Neural cell (in vitro differentiated cells): ENCODE measurements around the gene PCDHA1. TPM values are rescaled to one million over a fixed set of nuclear protein-coding genes. Genes with fewer than 3 reads are reported as not detected.

ENCODE experiments used
- H2AFZ ChIP-seq: fragments of 200-600, 300-800 bp; sonication (generic), shearing (Covaris generic); 2 replicates; pipeline ENCODE4 v1.6.0; 2014; ENCODE audit warnings: low read depth, mild to moderate bottlenecking, antibody characterized with exemption, low read length, moderate library complexity
- H3F3A ChIP-seq: fragments of 200-600 bp; shearing (Covaris generic); 2 replicates; pipeline ENCODE4 v1.6.1; 2016; ENCODE audit warnings: mild to moderate bottlenecking, moderate library complexity, mixed read lengths, antibody characterized with exemption, low read length; ENCODE audit not compliant: insufficient read depth, poor library complexity, severe bottlenecking
- H3K27ac ChIP-seq: fragments of 200-600, 300-800 bp; sonication (generic), shearing (Covaris generic); 2 replicates; pipeline ENCODE4 v1.5.1; 2014; ENCODE audit warnings: mild to moderate bottlenecking, low read length, moderate library complexity
- H3K27me3 ChIP-seq: fragments of 300-800, 200-600 bp; sonication (generic), shearing (Covaris generic); 2 replicates; pipeline ENCODE4 v1.6.0; 2014; ENCODE audit warnings: mild to moderate bottlenecking, low read depth, low read length, moderate library complexity; ENCODE audit not compliant: insufficient read depth
- H3K36me3 ChIP-seq: fragments of 300-800, 200-600 bp; sonication (generic), shearing (Covaris generic); 2 replicates; pipeline ENCODE4 v1.5.1; 2014; ENCODE audit warnings: mild to moderate bottlenecking, antibody characterized with exemption, low read length, moderate library complexity; ENCODE audit not compliant: insufficient read depth
- H3K4me2 ChIP-seq: fragments of 300-800, 200-600 bp; sonication (generic), shearing (Covaris generic); 2 replicates; pipeline ENCODE4 v1.6.0; 2014; ENCODE audit warnings: mild to moderate bottlenecking, low read length
- H3K4me3 ChIP-seq: fragments of 300-800, 200-600 bp; sonication (generic), shearing (Covaris generic); 2 replicates; pipeline ENCODE4 v1.5.1; 2014; ENCODE audit warnings: mild to moderate bottlenecking, low read length, moderate library complexity
- H3K79me2 ChIP-seq: fragments of 200-600 bp; shearing (Covaris generic); replicated peaks from 2 replicates; pipeline ENCODE4 v1.6.0; 2014; ENCODE audit warnings: mild to moderate bottlenecking, low read length, moderate library complexity; ENCODE audit not compliant: insufficient read depth
- H3K9ac ChIP-seq: fragments of 300-800, 200-600 bp; sonication (generic), shearing (Covaris generic); 2 replicates; pipeline ENCODE4 v1.6.1; 2016; ENCODE audit warnings: mild to moderate bottlenecking, low read length, mixed read lengths
- H3K9me2 ChIP-seq: fragments of 200-600 bp; shearing (Covaris generic); 2 replicates; pipeline ENCODE4 v1.6.1; 2016; ENCODE audit warnings: mild to moderate bottlenecking, low read length, mixed read lengths; ENCODE audit not compliant: insufficient read depth
- H3K9me3 ChIP-seq: fragments of 200-600, 300-800 bp; sonication (generic), shearing (Covaris generic); 2 replicates; pipeline ENCODE4 v1.6.1; 2016; ENCODE audit warnings: mild to moderate bottlenecking, mixed run types, low read length, moderate library complexity, mixed read lengths
- H4K20me1 ChIP-seq: fragments of 200-600 bp; shearing (Covaris generic); 2 replicates; pipeline ENCODE4 v1.6.1; 2016; ENCODE audit warnings: mild to moderate bottlenecking, mixed run types; ENCODE audit not compliant: insufficient read depth
- CTCF ChIP-seq: fragments of 450-650 bp; IDR thresholded peaks from 2 replicates; pipeline ENCODE4 v1.5.1; 2014; ENCODE audit warnings: antibody characterized with exemption, mild to moderate bottlenecking, moderate library complexity; ENCODE audit not compliant: poor library complexity, severe bottlenecking
- EP300 ChIP-seq: fragments of 450-650 bp; conservative IDR thresholded peaks from 2 replicates; pipeline ENCODE4 v1.6.1; 2014; ENCODE audit warnings: antibody characterized with exemption, mild to moderate bottlenecking, moderate library complexity; ENCODE audit not compliant: poor library complexity, severe bottlenecking
- EZH2 ChIP-seq: fragments of 200-600, 300-800 bp; shearing (Covaris generic), sonication (generic); IDR thresholded peaks from 2 replicates; pipeline ENCODE4 v1.6.1; 2014; ENCODE audit warnings: antibody characterized with exemption, low read length, borderline replicate concordance, mild to moderate bottlenecking; ENCODE audit not compliant: insufficient read depth, poor library complexity, severe bottlenecking
- MXI1 ChIP-seq: fragments of 450-650 bp; conservative IDR thresholded peaks from 2 replicates; pipeline ENCODE4 v1.6.1; 2014; ENCODE audit warnings: antibody characterized with exemption, mild to moderate bottlenecking; ENCODE audit not compliant: poor library complexity, severe bottlenecking
- POLR2AphosphoS5 ChIP-seq: IDR thresholded peaks from 2 replicates; pipeline ENCODE4 v1.6.1; 2012
- RAD21 ChIP-seq: fragments of 450-650 bp; conservative IDR thresholded peaks from 2 replicates; pipeline ENCODE4 v1.6.1; 2014; ENCODE audit warnings: antibody characterized with exemption, mild to moderate bottlenecking, moderate library complexity
- SMC3 ChIP-seq: fragments of 450-650 bp; conservative IDR thresholded peaks from 2 replicates; pipeline ENCODE4 v1.6.1; 2014; ENCODE audit warnings: antibody characterized with exemption, mild to moderate bottlenecking, moderate library complexity; ENCODE audit not compliant: poor library complexity
- TAF1 ChIP-seq: IDR thresholded peaks from 2 replicates; pipeline ENCODE4 v1.6.1; 2012; ENCODE audit warnings: low read depth
- polyA plus RNA-seq: library from polyadenylated mRNA; depleted of rRNA; stranded (reverse); fragments of >200 nt; gene quantifications from 2 replicates; pipeline ENCODE4 v1.2.3, GENCODE V29; 2014
- TF ChIP-seq, protein P1 (sequence below): IDR thresholded peaks from 2 replicates; pipeline ENCODE4 v1.6.1; 2012; ENCODE audit warnings: borderline replicate concordance

Gene PCDHA1
- polyA plus RNA-seq, 1 donor from 2014 or later = 0.28 TPM

GRCh38 chr5:140764177-140764973, 21.6 kb upstream of the PCDHA1 start:
- Histone ChIP-seq H3K9me3 (peaks cover 13% of the 10 kb centered on the region), H4K20me1 (no peaks in the 10 kb centered on the region), H3K9me2 (no peaks in the 10 kb centered on the region), H3K4me3 (no peak overlapping the region), H3K36me3 (no peaks in the 10 kb centered on the region), H3K27me3 (no peaks in the 10 kb centered on the region), H3K4me2 (no peak overlapping the region), H3K9ac (no peak overlapping the region), H2AFZ (no peak overlapping the region), H3K79me2 (no peaks in the 10 kb centered on the region), H3F3A (no peaks in the 10 kb centered on the region), H3K27ac (no peak overlapping the region)
- TF ChIP-seq POLR2AphosphoS5 = no peak
- TF ChIP-seq RAD21 = no peak
- no peak for TF ChIP-seq CTCF
- no peak for TF ChIP-seq MXI1
- TF ChIP-seq TAF1 = no peak
- TF ChIP-seq, protein P1, sequence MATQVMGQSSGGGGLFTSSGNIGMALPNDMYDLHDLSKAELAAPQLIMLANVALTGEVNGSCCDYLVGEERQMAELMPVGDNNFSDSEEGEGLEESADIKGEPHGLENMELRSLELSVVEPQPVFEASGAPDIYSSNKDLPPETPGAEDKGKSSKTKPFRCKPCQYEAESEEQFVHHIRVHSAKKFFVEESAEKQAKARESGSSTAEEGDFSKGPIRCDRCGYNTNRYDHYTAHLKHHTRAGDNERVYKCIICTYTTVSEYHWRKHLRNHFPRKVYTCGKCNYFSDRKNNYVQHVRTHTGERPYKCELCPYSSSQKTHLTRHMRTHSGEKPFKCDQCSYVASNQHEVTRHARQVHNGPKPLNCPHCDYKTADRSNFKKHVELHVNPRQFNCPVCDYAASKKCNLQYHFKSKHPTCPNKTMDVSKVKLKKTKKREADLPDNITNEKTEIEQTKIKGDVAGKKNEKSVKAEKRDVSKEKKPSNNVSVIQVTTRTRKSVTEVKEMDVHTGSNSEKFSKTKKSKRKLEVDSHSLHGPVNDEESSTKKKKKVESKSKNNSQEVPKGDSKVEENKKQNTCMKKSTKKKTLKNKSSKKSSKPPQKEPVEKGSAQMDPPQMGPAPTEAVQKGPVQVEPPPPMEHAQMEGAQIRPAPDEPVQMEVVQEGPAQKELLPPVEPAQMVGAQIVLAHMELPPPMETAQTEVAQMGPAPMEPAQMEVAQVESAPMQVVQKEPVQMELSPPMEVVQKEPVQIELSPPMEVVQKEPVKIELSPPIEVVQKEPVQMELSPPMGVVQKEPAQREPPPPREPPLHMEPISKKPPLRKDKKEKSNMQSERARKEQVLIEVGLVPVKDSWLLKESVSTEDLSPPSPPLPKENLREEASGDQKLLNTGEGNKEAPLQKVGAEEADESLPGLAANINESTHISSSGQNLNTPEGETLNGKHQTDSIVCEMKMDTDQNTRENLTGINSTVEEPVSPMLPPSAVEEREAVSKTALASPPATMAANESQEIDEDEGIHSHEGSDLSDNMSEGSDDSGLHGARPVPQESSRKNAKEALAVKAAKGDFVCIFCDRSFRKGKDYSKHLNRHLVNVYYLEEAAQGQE = no peak
- no peak for TF ChIP-seq EZH2
- no peak for TF ChIP-seq EP300
- TF ChIP-seq SMC3 = no peak

GRCh38 chr5:140767444-140767843, 18.5 kb upstream of the PCDHA1 start:
- Histone ChIP-seq H3K36me3 (no peaks in the 10 kb centered on the region), H3K27me3 (no peaks in the 10 kb centered on the region), H3K79me2 (no peaks in the 10 kb centered on the region), H3K4me2 (no peak overlapping the region), H2AFZ (no peak overlapping the region), H4K20me1 (no peaks in the 10 kb centered on the region), H3F3A (no peaks in the 10 kb centered on the region), H3K9me3 (peaks cover 13% of the 10 kb centered on the region), H3K4me3 (no peak overlapping the region), H3K9ac (no peak overlapping the region), H3K9me2 (no peaks in the 10 kb centered on the region), H3K27ac (no peak overlapping the region)
- TF ChIP-seq RAD21 = no peak
- TF ChIP-seq EZH2 = no peak
- no peak for TF ChIP-seq TAF1
- no peak for TF ChIP-seq SMC3
